Tibial artery (tissue), 4 donors: ENCODE data around the gene PLEKHF1.
A peak's percentile ranks its signal among the peaks of the same experiment; 100 is the strongest.

Experiments
- DNase-seq, 2 donors: peaks; one replicate each; pipeline ENCODE4 v3.0.0-alpha.2; 2019
- H3K27ac ChIP-seq, 2 donors: fragments of 200-600 bp; sonication (generic) in 1 of 2; 1 replicate in 1 of 2; 2 replicates in 1 of 2; pipeline ENCODE4 v1.5.1; 2018 to 2019; ENCODE audit warnings: mild to moderate bottlenecking in 1 of 2
- H3K27me3 ChIP-seq, 2 donors: fragments of 200-600 bp; sonication (generic) in 1 of 2; one replicate each; pipeline versions ENCODE4 v1.5.1 to v1.6.0; 2016 to 2019
- H3K36me3 ChIP-seq, 3 donors: fragments of 200-600 bp; sonication (generic) in 2 of 3; one replicate each; pipeline ENCODE4 v1.5.1; 2016 to 2019; ENCODE audit warnings: mild to moderate bottlenecking in 2 of 3
- H3K4me1 ChIP-seq, 4 donors: fragments of 200-600 bp; sonication (generic) in 2 of 4; 1 replicate in 3 of 4; 2 replicates in 1 of 4; pipeline ENCODE4 v1.5.1; 2016 to 2019
- H3K4me3 ChIP-seq, 2 donors: fragments of 200-600 bp; sonication (generic) in 1 of 2; 1 replicate in 1 of 2; 2 replicates in 1 of 2; pipeline ENCODE4 v1.5.1; 2018 to 2019; ENCODE audit warnings: mild to moderate bottlenecking in 2 of 2
- H3K9me3 ChIP-seq, 3 donors: fragments of 200-600 bp; sonication (generic) in 1 of 3; one replicate each; pipeline ENCODE4 v1.5.1; 2016 to 2019
- CTCF ChIP-seq, 2 experiments: fragments of 200-600 bp in 1 of 2; fragments of 450-650 bp in 1 of 2; IDR thresholded peaks; one replicate each; pipeline ENCODE4 v1.5.1; 2017 to 2019; ENCODE audit warnings: antibody characterized with exemption in 2 of 2, mild to moderate bottlenecking in 1 of 2, moderate library complexity in 1 of 2
- intact Hi-C: fragments of 100-400 bp; cut with DNase I; formaldehyde crosslinking; loops from one replicate; pipeline ENCODE4 v1.15.0; 2023; ENCODE audit warnings: low total_unique reads

PLEKHF1 gene

DNA sequence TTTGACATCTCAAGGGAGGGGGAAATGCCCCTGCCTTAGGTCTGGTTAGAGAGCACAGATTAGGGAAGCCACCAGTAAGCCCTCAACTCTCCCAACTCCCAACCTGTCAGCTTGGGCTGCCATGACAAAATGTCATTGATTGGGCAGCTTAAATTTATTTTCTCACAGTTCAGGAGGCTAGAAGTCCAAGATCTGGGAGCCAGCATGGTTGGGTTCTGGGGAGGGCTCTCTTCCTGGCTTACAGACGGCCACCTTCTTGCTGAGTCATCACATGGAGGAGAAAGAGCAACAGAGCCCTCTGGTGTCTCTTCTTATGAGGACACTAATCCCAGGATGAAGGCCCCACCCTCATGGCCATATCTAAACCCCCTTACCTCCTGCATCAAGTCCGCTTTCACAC lies 25.6 kb downstream of the PLEKHF1 start:
- peaks cover 0 to 24% (median 2%) of the 10 kb centered on the region in 4 donors for H3K4me1 ChIP-seq
- H3K4me3 ChIP-seq, result no peak overlapping the region
- TF ChIP-seq CTCF (IDR thresholded peaks at IDR 0.05), result peak; percentile 20 to 21
- no peak for DNase-seq
- peaks cover 0 to 4% (median 0%) of the 10 kb centered on the region in 3 donors for H3K36me3 ChIP-seq
- no peak overlapping the region for H3K27ac ChIP-seq
- intact Hi-C loops, result loop anchor here (5.0 kb wide), 1 partner anchor 79 kb away; no protein-coding TSS in a partner anchor
- no peaks in the 10 kb centered on the region for H3K27me3 ChIP-seq
- H3K9me3 ChIP-seq, result peaks cover 0 to 6% (median 6%) of the 10 kb centered on the region in 3 donors

GRCh38 chr19:29694161-29694560 lies 28.9 kb downstream of the PLEKHF1 start:
- Histone ChIP-seq H3K4me3 (no peak overlapping the region), H3K27me3 (no peaks in the 10 kb centered on the region), H3K36me3 (peaks cover 0 to 4% (median 0%) of the 10 kb centered on the region in 3 donors), H3K27ac (no peak overlapping the region), H3K9me3 (peaks cover 0 to 6% (median 6%) of the 10 kb centered on the region in 3 donors), H3K4me1 (no peaks in the 10 kb centered on the region)
- TF ChIP-seq CTCF (IDR thresholded peaks at IDR 0.05), result no peak
- intact Hi-C loops, result loop anchor here (2.0 to 5.0 kb wide), 2 partner anchors 23 to 82 kb away; no protein-coding TSS in a partner anchor
- DNase-seq, result no peak

GRCh38 chr19:29694669-29695627 lies 29.7 kb downstream of the PLEKHF1 start:
- peak; percentile 84 to 95 for TF ChIP-seq CTCF (IDR thresholded peaks at IDR 0.05)
- H3K27ac ChIP-seq, result peak overlapping the region in 1 of 2 donors; percentile 28
- H3K36me3 ChIP-seq, result peaks cover 0 to 4% (median 0%) of the 10 kb centered on the region in 3 donors
- H3K4me3 ChIP-seq, result no peak overlapping the region
- no peaks in the 10 kb centered on the region for H3K4me1 ChIP-seq
- H3K27me3 ChIP-seq, result no peaks in the 10 kb centered on the region
- intact Hi-C loops, result loop anchor here (2.0 to 5.0 kb wide), 2 partner anchors 22 to 83 kb away; no protein-coding TSS in a partner anchor
- DNase-seq, result peak; percentile 89 to 90
- H3K9me3 ChIP-seq, result peaks cover 0 to 6% (median 6%) of the 10 kb centered on the region in 3 donors

DNA sequence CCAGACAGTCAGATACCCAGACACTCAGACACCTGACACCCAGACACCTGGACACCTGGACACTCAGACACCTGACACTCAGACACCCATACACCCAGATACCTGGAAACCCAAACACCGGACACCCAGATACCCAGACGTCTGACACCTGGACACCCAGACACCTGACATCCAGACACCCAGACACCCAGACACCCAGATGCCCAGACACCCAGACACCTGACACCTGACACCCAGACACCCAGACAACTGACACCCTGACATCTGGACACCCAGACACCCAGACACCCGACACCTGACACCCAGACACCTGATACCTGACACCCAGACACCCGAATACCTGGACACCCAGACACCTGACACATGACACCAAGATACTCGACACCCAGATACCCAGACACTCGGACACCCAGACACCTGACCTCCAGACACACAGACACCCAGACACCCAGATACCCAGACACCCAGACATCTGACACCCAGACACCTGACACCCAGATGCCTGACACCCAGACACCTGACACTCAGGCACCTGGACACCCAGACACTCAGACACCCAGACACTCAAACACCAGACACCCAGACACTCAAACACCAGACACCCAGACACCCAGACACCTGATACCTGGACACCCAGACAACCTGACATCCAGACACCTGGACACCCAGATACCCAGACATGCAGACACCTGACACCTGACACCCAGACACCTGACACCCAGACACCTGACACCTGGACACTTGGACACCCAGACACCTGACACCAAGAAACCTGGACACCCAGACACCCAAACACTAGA lies 30.7 kb downstream of the PLEKHF1 start:
- TF ChIP-seq CTCF (IDR thresholded peaks at IDR 0.05), result no peak
- no peaks in the 10 kb centered on the region for H3K27me3 ChIP-seq
- no peak overlapping the region for H3K27ac ChIP-seq
- DNase-seq, result no peak
- no peaks in the 10 kb centered on the region for H3K4me1 ChIP-seq
- H3K4me3 ChIP-seq, result no peak overlapping the region
- H3K9me3 ChIP-seq, result peaks cover 0 to under 1% (median 0%) of the 10 kb centered on the region in 3 donors
- intact Hi-C loops, result loop anchor here (2.0 kb wide), 1 partner anchor 21 kb away; no protein-coding TSS in a partner anchor
- H3K36me3 ChIP-seq, result no peaks in the 10 kb centered on the region

DNA sequence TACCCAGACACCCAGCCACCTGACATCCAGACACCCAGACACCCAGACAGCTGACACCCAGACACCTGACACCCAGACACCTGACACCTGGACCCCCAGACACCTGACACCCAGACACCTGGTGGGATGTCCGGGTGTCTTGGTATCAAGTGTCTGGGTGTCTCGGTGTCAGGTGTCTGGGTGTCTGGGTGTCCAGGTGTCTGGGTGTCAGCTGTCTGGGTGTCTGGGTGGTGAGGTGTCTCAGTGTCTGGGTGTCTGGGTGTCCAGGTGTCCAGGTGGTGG lies 31.2 kb downstream of the PLEKHF1 start:
- Histone ChIP-seq H3K36me3 (no peaks in the 10 kb centered on the region), H3K4me3 (no peak overlapping the region), H3K27me3 (no peaks in the 10 kb centered on the region), H3K9me3 (no peaks in the 10 kb centered on the region), H3K27ac (no peak overlapping the region), H3K4me1 (no peaks in the 10 kb centered on the region)
- no peak for TF ChIP-seq CTCF (IDR thresholded peaks at IDR 0.05)
- intact Hi-C loops, result no loop called here
- DNase-seq, result no peak
